Activated naive CD4-positive, alpha-beta T cell treated with anti-CD3 and anti-CD28 coated beads, Interleukin-2, amount 50 U/mL, for 72 hours (primary cell): ENCODE data around the gene ELFN1. TPM values are rescaled to one million over a fixed set of nuclear protein-coding genes. Genes with fewer than 3 reads are reported as not detected.

Experiments
- ATAC-seq, 2 donors: fragments of 150-1000 bp; cut with Tn5 transposase; 2 replicates each; pipeline ENCODE4 v1.10.0; 2021; ENCODE audit warnings: mild to moderate bottlenecking in 2 of 2, moderate library complexity in 2 of 2
- DNase-seq, 2 donors: peaks; one replicate each; pipeline ENCODE4 v3.0.0; 2021 to 2022; ENCODE audit warnings: low spot score in 2 of 2
- H3K27ac Mint-ChIP-seq, 2 donors: one replicate each; pipeline ENCODE4 v1.8.0; 2022; ENCODE audit warnings: mild to moderate bottlenecking in 2 of 2, mixed read lengths in 2 of 2
- H3K36me3 Mint-ChIP-seq, 2 donors: one replicate each; pipeline ENCODE4 v1.8.0; 2022; ENCODE audit warnings: mixed read lengths in 2 of 2
- H3K9me3 Mint-ChIP-seq, 2 donors: one replicate each; pipeline ENCODE4 v1.8.0; 2022; ENCODE audit warnings: mixed read lengths in 2 of 2
- total RNA-seq, 2 donors: library from RNA; stranded (reverse); gene quantifications; one replicate each; pipeline ENCODE4 v1.2.3, GENCODE V29; 2022

The ELFN1 gene
- total RNA-seq, 2 donors from 2014 or later, result 0.07 TPM; not detected in 1

GRCh38 chr7:1744296-1745017 lies 74.4 kb downstream of the ELFN1 start:
- DNase-seq (no peak), ATAC-seq (no peak)
- no peaks in the 10 kb centered on the region for H3K9me3 Mint-ChIP-seq
- H3K36me3 Mint-ChIP-seq, result no peaks in the 10 kb centered on the region
- H3K27ac Mint-ChIP-seq, result no peak overlapping the region

DNA sequence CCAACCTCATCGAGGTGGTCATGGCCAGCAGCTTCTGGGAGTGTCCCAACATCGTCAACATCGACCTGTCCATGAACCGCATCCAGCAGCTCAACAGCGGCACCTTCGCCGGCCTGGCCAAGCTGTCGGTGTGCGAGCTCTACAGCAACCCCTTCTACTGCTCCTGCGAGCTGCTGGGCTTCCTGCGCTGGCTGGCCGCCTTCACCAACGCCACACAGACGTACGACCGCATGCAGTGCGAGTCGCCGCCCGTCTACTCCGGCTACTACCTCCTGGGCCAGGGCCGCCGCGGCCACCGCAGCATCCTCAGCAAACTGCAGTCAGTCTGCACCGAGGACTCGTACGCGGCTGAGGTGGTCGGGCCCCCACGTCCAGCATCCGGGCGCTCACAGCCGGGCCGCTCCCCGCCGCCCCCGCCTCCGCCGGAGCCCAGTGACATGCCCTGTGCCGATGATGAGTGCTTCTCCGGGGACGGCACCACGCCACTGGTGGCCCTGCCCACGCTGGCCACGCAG lies 75.0 kb downstream of the ELFN1 start:
- no peak for DNase-seq
- H3K36me3 Mint-ChIP-seq, result no peaks in the 10 kb centered on the region
- no peak overlapping the region for H3K27ac Mint-ChIP-seq
- no peaks in the 10 kb centered on the region for H3K9me3 Mint-ChIP-seq
- ATAC-seq, result no peak

DNA sequence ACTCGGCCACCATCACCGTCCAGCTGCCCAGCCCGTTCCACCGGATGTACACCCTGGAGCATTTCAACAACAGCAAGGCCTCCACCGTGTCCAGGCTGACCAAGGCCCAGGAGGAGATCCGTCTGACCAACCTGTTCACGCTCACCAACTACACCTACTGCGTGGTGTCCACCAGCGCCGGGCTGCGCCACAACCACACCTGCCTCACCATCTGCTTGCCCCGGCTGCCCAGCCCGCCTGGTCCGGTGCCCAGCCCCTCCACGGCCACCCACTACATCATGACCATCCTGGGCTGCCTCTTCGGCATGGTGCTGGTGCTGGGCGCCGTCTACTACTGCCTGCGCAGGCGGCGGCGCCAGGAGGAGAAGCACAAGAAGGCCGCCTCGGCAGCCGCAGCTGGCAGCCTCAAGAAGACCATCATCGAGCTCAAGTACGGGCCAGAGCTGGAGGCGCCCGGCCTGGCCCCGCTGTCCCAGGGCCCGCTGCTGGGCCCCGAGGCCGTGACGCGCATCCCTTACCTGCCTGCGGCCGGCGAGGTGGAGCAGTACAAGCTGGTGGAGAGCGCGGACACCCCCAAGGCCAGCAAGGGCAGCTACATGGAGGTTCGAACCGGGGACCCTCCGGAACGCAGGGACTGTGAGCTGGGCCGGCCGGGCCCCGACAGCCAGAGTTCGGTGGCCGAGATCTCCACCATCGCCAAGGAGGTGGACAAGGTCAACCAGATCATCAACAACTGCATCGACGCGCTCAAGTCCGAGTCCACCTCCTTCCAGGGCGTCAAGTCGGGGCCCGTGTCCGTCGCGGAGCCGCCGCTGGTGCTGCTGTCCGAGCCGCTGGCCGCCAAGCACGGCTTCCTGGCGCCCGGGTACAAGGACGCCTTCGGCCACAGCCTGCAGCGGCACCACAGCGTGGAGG lies 75.8 kb downstream of the ELFN1 start:
- ATAC-seq (no peak), DNase-seq (no peak)
- no peaks in the 10 kb centered on the region for H3K9me3 Mint-ChIP-seq
- no peak overlapping the region for H3K27ac Mint-ChIP-seq
- H3K36me3 Mint-ChIP-seq, result no peaks in the 10 kb centered on the region

GRCh38 chr7:1746491-1746975 lies 76.5 kb downstream of the ELFN1 start:
- Mint-ChIP-seq H3K9me3 (no peaks in the 10 kb centered on the region), H3K27ac (no peak overlapping the region), H3K36me3 (no peaks in the 10 kb centered on the region)
- DNase-seq (no peak), ATAC-seq (no peak)

- no peaks in the 10 kb centered on the region for H3K9me3 Mint-ChIP-seq
- DNase-seq, result no peak
- H3K36me3 Mint-ChIP-seq, result no peaks in the 10 kb centered on the region
- ATAC-seq, result no peak
- H3K27ac Mint-ChIP-seq, result no peak overlapping the region
Measured at GRCh38 chr7:1747004-1747801, 77.1 kb downstream of the ELFN1 start.

DNA sequence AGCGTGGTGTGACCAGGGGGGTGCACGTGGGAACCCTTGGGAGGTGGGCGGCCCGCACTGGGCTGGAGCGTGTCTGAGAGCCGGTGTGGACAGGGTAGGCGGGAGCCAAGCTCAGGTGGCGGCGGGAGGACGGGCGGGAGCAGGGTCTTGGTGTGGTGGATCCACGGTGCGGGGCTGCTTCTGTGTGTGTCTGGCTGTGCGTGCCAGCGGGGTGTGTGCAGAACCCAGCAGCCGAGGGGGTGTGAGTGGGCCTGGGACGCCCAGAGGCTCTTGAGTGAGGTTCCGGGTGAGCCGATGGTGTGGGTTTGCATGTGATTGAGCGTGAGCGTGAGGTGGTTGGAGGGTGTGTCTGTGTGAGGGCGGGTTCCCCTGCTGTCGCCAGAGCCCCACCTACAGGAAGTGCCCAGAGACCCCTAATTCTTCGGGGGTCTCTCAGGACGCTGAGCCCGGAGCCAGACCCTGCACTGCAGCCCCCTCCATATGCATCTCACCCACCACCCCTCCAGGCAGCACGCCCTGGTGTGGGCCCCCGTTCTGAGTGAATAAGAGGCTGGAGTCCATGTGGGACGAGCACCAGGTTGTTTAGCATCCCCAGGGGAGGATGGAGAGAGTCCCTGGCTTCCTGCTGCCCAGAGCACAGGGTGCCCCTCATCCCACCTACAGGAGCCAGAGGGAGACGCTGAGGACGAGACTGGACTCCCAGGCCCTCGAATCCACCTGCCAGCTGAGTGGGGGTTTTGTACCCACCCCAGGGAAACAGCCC lies 78.2 kb downstream of the ELFN1 start:
- Mint-ChIP-seq H3K27ac (no peak overlapping the region), H3K36me3 (no peaks in the 10 kb centered on the region), H3K9me3 (no peaks in the 10 kb centered on the region)
- DNase-seq, result no peak
- ATAC-seq, result no peak

DNA sequence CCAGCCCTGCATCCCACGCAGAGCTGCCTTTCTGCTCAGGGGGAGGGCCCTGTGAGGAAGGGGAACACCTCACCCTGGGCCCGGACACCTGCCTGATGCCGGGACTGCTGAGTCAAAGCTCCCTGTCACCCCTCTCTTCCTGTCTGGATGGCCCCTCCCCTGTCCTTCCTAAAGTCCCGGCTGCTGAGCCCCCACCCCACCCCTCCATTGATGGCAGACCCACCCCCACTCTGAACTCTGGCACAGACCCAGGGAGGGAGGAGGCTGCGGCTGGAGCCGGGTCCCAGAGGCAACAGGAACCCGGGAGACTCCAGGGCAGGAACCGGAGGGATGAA lies 78.7 kb downstream of the ELFN1 start:
- H3K9me3 Mint-ChIP-seq, result no peaks in the 10 kb centered on the region
- no peaks in the 10 kb centered on the region for H3K36me3 Mint-ChIP-seq
- ATAC-seq (no peak), DNase-seq (no peak)
- H3K27ac Mint-ChIP-seq, result no peak overlapping the region

DNA sequence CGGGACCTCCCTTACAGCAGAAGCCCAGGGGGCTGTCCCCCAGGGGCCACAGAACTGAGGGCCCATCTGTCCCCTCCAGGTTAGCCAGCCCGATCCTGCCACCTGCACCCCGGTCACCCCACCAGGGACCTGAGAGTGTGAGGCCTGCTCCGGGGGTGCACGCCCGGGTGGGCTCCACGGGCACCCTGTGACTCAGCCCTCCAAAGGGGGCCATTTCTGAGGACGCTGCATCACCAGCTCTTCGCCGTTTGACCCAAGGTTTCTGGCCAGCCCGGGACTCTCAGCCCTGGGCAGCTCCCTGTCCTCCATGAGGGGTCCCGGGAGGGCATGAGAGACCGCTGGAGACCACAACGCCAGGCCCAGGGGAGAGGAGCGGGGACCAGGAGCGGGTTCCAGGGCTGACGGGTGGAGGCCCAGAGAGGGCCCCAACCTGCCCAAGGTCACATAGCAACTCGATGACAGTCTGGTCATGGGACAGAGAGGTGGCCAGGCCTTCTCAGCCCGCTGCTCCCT lies 79.3 kb downstream of the ELFN1 start:
- ATAC-seq, result no peak
- H3K9me3 Mint-ChIP-seq, result no peaks in the 10 kb centered on the region
- H3K36me3 Mint-ChIP-seq, result no peaks in the 10 kb centered on the region
- no peak for DNase-seq
- no peak overlapping the region for H3K27ac Mint-ChIP-seq

- DNase-seq, result no peak
- Mint-ChIP-seq H3K9me3 (no peaks in the 10 kb centered on the region), H3K27ac (no peak overlapping the region), H3K36me3 (no peaks in the 10 kb centered on the region)
- no peak for ATAC-seq
Measured at GRCh38 chr7:1749864-1750466, 79.9 kb downstream of the ELFN1 start.

DNA sequence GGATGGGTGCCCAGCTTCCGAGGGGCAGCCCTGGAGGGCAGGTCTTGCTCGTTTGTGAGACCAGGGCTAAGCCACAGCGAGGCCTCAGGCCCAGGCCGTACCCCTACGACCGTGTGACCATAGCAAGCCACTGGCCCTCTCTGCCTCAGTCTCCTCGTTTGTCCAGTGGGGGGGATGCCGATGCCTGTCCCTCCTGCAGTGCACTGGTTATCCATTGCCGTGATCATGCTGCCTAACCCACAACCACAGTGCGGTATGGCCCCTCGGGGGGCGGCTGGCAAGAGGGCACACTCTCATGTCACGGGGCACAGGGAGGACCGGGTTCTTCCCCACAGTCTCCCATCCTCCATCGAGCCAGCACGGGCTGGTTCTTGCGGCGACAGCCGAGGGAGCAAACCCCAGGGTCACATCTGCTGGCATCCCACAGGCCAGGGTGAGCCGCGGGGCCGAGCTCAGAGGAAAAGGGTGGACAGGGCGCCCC lies 80.5 kb downstream of the ELFN1 start:
- Mint-ChIP-seq H3K9me3 (no peaks in the 10 kb centered on the region), H3K36me3 (no peaks in the 10 kb centered on the region), H3K27ac (no peak overlapping the region)
- DNase-seq, result no peak
- no peak for ATAC-seq

DNA sequence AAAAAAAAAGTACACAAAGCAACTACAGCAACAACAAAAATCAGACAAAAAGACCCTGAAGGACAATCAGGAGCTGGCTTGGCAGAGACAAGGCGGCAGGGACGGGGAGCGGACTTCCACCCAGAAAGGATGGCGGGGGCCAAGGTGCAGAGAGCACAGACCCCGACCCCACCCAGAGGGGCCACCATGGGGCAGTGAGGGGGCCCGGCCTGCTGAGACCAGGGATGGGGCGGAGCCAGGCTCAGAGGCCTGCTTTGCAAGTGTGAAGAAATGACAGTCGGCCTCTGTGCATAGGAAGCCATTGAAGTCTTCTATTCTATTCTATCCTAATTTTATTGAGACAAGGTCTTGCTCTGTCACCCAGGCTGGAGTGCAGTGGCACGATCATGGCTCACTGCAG lies 82.0 kb downstream of the ELFN1 start:
- ATAC-seq (no peak), DNase-seq (no peak)
- no peaks in the 10 kb centered on the region for H3K9me3 Mint-ChIP-seq
- H3K27ac Mint-ChIP-seq, result no peak overlapping the region
- H3K36me3 Mint-ChIP-seq, result no peaks in the 10 kb centered on the region

DNA sequence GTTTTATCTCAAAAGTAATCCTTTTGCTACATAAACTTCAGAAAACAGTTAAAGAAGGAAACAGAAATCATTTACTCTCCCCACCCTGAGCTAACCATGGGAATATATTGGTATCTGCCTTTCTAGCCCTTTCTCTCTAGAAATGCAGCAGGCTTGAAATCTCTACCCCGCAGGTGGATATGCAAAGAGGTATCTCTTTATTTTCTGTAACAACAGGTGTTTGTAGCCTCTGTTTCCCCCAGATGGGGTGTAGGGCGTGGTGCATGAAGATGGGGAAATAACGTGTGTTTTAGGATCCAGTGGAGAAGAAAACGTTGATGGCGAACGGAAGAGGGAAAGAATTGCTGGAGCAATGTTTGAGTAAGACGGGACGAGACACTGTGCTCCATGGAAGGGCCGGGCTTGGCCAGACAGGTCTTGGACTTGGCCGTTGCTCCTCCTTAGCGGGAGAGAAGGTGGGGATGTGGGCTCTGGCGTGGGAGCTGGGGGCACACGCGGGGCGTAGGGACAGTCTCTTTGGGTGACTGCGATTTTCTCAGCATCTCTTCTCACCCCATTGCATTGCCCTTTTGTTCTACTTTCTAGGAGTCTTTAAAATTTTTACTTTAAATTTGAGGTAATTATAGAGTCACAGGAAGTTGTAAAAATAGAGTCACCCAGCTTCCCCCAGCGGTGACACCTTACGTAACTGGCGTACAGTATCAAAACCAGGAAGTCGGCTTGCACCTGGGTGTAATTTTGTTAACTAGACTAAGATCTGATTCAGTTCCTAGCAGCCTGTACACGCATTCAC lies 82.9 kb downstream of the ELFN1 start:
- H3K36me3 Mint-ChIP-seq, result no peaks in the 10 kb centered on the region
- no peak for DNase-seq
- ATAC-seq, result no peak
- H3K9me3 Mint-ChIP-seq, result no peaks in the 10 kb centered on the region
- H3K27ac Mint-ChIP-seq, result no peak overlapping the region

DNA sequence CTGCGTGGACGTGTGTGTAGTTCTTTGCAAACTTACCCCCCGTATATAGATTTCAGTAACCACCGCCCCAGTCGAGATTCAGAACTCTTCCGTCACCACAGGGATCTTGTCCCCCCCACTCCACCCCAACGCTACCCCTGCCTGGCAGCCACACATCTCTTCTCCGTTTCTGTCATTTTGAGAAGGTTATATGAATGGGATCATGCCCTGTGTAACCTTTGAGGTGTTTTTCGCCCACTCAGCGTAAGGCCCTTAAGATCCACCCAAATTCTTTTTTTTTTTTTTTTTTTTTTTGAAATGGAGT lies 83.4 kb downstream of the ELFN1 start:
- ATAC-seq (no peak), DNase-seq (no peak)
- Mint-ChIP-seq H3K9me3 (no peaks in the 10 kb centered on the region), H3K36me3 (no peaks in the 10 kb centered on the region), H3K27ac (no peak overlapping the region)

- DNase-seq, result no peak
- ATAC-seq, result no peak
- no peak overlapping the region for H3K27ac Mint-ChIP-seq
Measured at GRCh38 chr7:1754345-1754908, 84.3 kb downstream of the ELFN1 start.

More at GRCh38 chr7:1754345-1754908, 84.3 kb downstream of the ELFN1 start:
- H3K9me3 Mint-ChIP-seq, result no peaks in the 10 kb centered on the region
- H3K36me3 Mint-ChIP-seq, result no peaks in the 10 kb centered on the region
